ENCODE data around the gene GLRX5. TPM values are rescaled to one million over a fixed set of nuclear protein-coding genes. Genes with fewer than 3 reads are reported as not detected.
A peak's percentile ranks its signal among the peaks of the same experiment; 100 is the strongest.

GLRX5 gene
- total RNA-seq, 2 experiments from 2014 or later, result 11.3 to 11.9 TPM

- no peak for DNase-seq
- TF ChIP-seq CTCF (IDR thresholded peaks at IDR 0.05), result no peak
- Mint-ChIP-seq H3K27me3 (no peaks in the 10 kb centered on the region), H3K4me3 (no peak overlapping the region), H3K36me3 (ENCODE audit: low read depth) (peaks cover 40% of the 10 kb centered on the region), H3K9me3 (no peaks in the 10 kb centered on the region), H3K27ac (peak overlapping the region; percentile 69), H3K4me1 (ENCODE audit: low read depth) (peaks cover 78% of the 10 kb centered on the region)
- Histone ChIP-seq H3K4me1 (ENCODE audit: insufficient read depth, low read length) (peaks cover 62% of the 10 kb centered on the region), H3K36me3 (ENCODE audit: insufficient read depth, low read length) (peaks cover 28% of the 10 kb centered on the region), H3K27ac (ENCODE audit: low read depth in 1 of 2, low read length in 2 of 2) (no peak overlapping the region), H3K4me3 (ENCODE audit: low read length) (no peak overlapping the region), H3K9me3 (ENCODE audit: control insufficient read depth in 1 of 2, insufficient read depth in 1 of 2, low read length in 2 of 2) (no peaks in the 10 kb centered on the region), H3K27me3 (ENCODE audit: control insufficient read depth in 1 of 2, insufficient read depth in 2 of 2, low read length in 2 of 2) (no peaks in the 10 kb centered on the region)
- ATAC-seq (ENCODE audit: poor library complexity), result no peak
- ChIA-PET CTCF (interaction anchor here (1.2 kb wide), 1 partner anchor 17 kb away, joined by 5 read pairs; the partner anchor contains the start of gene SYNE3), POLR2A (interaction anchor here (2.7 kb wide), 1 partner anchor 17 kb away, joined by 7 read pairs; the partner anchor contains the start of gene SYNE3)
- intact Hi-C loops (cut with DNase I, micrococcal nuclease), result loop anchor here in 1 of 2 experiments (5.0 kb wide), 1 partner anchor 36 kb away; no protein-coding TSS in a partner anchor
Observed at GRCh38 chr14:95498622-95499353, 36.1 kb upstream of the GLRX5 start.

GRCh38 chr14:95499354-95499750, 35.5 kb upstream of the GLRX5 start:
- no peak overlapping the region for H3K27ac ChIP-seq (ENCODE audit: low read depth in 1 of 2, low read length in 2 of 2)
- H3K4me3 ChIP-seq (ENCODE audit: low read length), result no peak overlapping the region
- ChIA-PET CTCF (interaction anchor here (0.9 to 1.2 kb wide), 2 partner anchors 17 kb away, joined by 3 to 5 read pairs; partner anchors contain the start of gene SYNE3), POLR2A (interaction anchor here (2.7 kb wide), 1 partner anchor 16 kb away, joined by 7 read pairs; the partner anchor contains the start of gene SYNE3)
- intact Hi-C loops (cut with DNase I, micrococcal nuclease), result loop anchor here in 1 of 2 experiments (5.0 kb wide), 1 partner anchor 37 kb away; no protein-coding TSS in a partner anchor
- Mint-ChIP-seq H3K36me3 (ENCODE audit: low read depth) (peaks cover 46% of the 10 kb centered on the region), H3K4me1 (ENCODE audit: low read depth) (peaks cover 77% of the 10 kb centered on the region), H3K27me3 (no peaks in the 10 kb centered on the region), H3K4me3 (no peak overlapping the region), H3K27ac (peak overlapping the region; percentile 69), H3K9me3 (no peaks in the 10 kb centered on the region)
- ATAC-seq (ENCODE audit: poor library complexity) (no peak), DNase-seq (no peak)
- H3K27me3 ChIP-seq (ENCODE audit: control insufficient read depth in 1 of 2, insufficient read depth in 2 of 2, low read length in 2 of 2), result no peaks in the 10 kb centered on the region
- H3K4me1 ChIP-seq (ENCODE audit: insufficient read depth, low read length), result peaks cover 65% of the 10 kb centered on the region
- H3K9me3 ChIP-seq (ENCODE audit: control insufficient read depth in 1 of 2, insufficient read depth in 1 of 2, low read length in 2 of 2), result no peaks in the 10 kb centered on the region
- no peak for TF ChIP-seq CTCF (IDR thresholded peaks at IDR 0.05)
- peaks cover 28% of the 10 kb centered on the region for H3K36me3 ChIP-seq (ENCODE audit: insufficient read depth, low read length)

- ATAC-seq (ENCODE audit: poor library complexity) (no peak), DNase-seq (no peak)
- Mint-ChIP-seq H3K27ac (peak overlapping the region; percentile 28), H3K4me1 (ENCODE audit: low read depth) (peaks cover 72% of the 10 kb centered on the region), H3K4me3 (no peak overlapping the region), H3K36me3 (ENCODE audit: low read depth) (peaks cover 49% of the 10 kb centered on the region), H3K9me3 (no peaks in the 10 kb centered on the region), H3K27me3 (no peaks in the 10 kb centered on the region)
- TF ChIP-seq CTCF (IDR thresholded peaks at IDR 0.05), result no peak
- H3K9me3 ChIP-seq (ENCODE audit: control insufficient read depth in 1 of 2, insufficient read depth in 1 of 2, low read length in 2 of 2), result no peaks in the 10 kb centered on the region
- H3K27ac ChIP-seq (ENCODE audit: low read depth in 1 of 2, low read length in 2 of 2), result no peak overlapping the region
- H3K4me3 ChIP-seq (ENCODE audit: low read length), result no peak overlapping the region
- intact Hi-C loops (cut with DNase I, micrococcal nuclease), result no loop called here
- ChIA-PET CTCF (interaction anchor here (0.9 kb wide), 1 partner anchor 16 kb away, joined by 3 read pairs; the partner anchor contains the start of gene SYNE3), POLR2A (interaction anchor here (2.7 kb wide), 1 partner anchor 15 kb away, joined by 7 read pairs; the partner anchor contains the start of gene SYNE3)
- H3K36me3 ChIP-seq (ENCODE audit: insufficient read depth, low read length), result peaks cover 28% of the 10 kb centered on the region
- H3K4me1 ChIP-seq (ENCODE audit: insufficient read depth, low read length), result peaks cover 70% of the 10 kb centered on the region
- H3K27me3 ChIP-seq (ENCODE audit: control insufficient read depth in 1 of 2, insufficient read depth in 2 of 2, low read length in 2 of 2), result no peaks in the 10 kb centered on the region
Observed at GRCh38 chr14:95500201-95500681, 34.6 kb upstream of the GLRX5 start.

Measured in CD4-positive, alpha-beta T cell (primary cell).